Hematopoietic multipotent progenitor cell treated with erythropoietin and hydrocortisone succinate and interleukin-3 and kit ligand, for 17 days (in vitro differentiated cells): Measurements from ENCODE around the gene AGBL4.

ENCODE experiments used
- DNase-seq: peaks from one replicate; pipeline ENCODE4 v3.0.0-alpha.2; 2015; ENCODE audit warnings: low spot score

The AGBL4 gene

DNA sequence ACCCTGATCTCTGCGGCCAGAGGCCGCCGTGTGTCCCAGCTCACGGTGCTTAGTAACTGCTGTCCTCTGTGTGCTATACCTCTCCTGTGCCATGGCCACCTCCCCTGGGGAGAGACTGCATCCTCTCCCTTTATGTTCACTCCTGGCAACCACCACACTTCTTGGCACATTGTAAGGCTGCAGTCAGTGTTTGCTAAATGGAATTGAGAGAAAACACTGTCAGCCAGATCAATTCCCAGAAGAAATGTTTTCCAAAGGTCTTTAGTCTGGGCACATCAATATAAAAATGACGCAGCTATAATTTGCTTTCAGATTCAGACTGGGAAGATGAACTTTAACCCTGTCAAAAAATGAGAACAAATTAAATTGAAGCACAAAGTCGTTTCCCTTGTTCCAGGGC, 1343.9 kb downstream of the AGBL4 start:
- DNase-seq = no peak

DNA sequence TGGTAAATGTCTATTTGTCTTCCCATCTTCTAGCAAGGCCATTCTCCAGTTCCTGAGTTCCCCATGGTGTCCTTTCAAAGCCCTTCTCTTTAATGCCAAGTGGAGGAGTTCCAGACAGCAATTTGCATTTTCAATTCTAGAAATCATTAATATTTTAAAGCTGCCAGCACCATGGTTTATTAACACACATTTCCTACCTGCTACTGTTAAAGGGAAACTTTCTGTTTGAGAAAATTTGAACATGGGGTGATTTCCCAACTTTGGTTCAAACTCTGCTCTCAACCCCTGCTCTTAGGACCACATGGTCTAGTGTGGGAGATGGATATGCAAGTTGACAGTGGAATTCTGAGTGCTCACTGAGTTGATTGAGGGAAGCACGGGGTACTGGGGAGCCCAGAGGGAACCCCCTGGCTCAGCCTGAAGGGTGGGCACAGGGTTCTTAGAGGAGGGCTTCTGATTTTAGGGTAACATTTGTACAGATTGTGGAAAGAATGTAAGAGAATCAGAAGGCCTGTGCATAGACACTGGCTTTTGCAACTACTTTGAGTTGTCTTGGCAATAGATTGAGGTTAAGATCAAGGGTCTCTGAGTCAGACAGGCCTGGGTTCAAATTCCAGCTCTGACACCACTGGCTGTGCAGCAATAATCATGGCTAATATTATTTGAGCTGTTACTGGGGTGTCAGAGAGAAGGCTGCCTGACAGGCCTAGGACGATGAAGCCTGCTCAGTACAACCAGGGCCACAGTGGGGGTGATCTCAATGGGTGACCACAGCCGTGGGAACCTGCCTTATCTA, 1344.8 kb downstream of the AGBL4 start:
- no peak for DNase-seq

DNA sequence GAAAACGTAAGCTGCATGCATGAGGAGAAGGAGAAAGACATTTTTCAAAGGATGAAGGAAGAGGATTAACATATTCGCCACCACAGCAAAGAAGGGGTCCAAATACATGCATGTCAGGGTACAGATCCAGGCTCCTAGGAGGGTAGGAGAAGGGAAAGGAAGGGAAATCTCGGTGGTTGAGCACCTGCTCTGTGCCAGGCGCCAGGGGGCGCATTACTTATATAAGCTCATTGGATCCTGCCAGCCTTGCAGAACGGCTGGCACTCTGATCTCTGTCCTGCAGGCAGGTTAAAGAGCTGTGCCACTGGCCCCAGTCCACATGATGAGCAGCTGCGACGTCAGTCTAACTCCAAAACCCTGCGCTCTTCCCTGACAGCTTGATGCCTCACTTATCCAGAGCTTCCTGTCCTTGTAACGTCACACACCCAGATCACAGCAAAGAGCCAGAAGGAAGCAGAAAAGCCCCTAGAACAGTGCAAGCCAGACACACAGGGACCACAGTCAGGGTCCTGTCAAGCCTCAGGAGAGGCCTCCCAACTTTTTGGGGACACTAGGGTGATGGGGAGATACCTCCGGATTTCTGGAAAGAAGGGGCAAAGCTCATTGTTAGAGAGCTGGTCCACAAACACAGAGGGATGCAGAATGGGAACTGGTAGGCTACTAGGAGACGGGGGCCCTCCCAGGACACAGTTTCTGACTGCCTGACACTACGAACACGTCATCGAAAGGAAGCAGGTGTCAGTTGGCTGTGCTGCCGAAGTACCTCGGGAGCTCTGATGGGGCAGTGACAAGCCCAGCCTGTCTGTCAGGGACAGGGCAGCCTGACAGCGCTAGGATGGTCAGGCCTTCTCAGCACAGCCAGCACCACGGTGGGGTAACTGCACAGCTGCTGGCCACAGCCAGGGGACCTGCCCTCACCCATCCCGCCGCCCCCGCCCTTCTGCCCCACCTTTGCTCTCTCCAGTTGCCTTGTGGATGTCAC, 1346.2 kb downstream of the AGBL4 start:
- peak; percentile 17 for DNase-seq

DNA sequence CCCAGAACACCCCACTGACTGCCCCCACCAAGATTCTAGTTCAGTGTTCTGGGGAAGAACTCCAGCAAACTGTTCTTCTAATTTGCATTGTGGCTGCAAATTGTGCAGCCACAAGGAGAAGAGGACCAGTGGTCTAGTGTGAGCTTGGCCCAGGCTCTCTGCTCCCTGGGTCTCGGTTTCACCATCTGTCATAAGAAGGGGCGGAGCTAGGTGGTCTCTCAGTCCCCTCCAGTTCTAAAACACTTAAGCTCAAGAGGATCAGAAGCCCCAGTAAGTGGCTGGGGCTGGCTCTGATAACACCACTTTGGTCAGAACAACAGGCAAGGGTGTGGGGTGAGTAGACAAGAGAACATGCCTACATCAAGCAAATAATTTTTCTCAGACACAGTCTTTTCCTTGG, 1346.9 kb downstream of the AGBL4 start:
- no peak for DNase-seq

GRCh38 chr1:48676376-48676775, 1347.4 kb downstream of the AGBL4 start:
- no peak for DNase-seq

- DNase-seq = no peak
Measured at GRCh38 chr1:48675251-48675650, 1348.5 kb downstream of the AGBL4 start.

GRCh38 chr1:48674641-48675040, 1349.1 kb downstream of the AGBL4 start:
- DNase-seq = no peak

- no peak for DNase-seq
Measured at GRCh38 chr1:48673332-48674105, 1350.2 kb downstream of the AGBL4 start.

DNA sequence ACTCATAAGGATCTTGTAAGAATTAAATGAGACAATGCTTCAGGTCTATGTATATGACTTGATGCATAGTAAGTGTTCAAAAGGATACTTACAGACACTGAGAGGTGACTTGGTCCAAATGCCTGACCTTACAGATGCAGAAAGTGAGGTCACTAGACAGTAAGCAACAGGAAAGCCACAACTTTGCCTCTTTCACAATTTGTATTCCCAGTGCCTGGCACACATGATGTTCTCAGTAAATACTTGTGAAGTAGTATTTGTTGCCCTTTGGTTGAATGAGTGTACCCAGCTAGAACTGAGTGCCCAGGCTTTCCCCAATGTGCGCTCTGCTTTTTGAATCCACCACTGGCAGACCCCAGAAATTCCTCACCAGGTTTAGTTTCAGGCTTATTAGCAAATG, 1352.2 kb downstream of the AGBL4 start:
- no peak for DNase-seq

DNA sequence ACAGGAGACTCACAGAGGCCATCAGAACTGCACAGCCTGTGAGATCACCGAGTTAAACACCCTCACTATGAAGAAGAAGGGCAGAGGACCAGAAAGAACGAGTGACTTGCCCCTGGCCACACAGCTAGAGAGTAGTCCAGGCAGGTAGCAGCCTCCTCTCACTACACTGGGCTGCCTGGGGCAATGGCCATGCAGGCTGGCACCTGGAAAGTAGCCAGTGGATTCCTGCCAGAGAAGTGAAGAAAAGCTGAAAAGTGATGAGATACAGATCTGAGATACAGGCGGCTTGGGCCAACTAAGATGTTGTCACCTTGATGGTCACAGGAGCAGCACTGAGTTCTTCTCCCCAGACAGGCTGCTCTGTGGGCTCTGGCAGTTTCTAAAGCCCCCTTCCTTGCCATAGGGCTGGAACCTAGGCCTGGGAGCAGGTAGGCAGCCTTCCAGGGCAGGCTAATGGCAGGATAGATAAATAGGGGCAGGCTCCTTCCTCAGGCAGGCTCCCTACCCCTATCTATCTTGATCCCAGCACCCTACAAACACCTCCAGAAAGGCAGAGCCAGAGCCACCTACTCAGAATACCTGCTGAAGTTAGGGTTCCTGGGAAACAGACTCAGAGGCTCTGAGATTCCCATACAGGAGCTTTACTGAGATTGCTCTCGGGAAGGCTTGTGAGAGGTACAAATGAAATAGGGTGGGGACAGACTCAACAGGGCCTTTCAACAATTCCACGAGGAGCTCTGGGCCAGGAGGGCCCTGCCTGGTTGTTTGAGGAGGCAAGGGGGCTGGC, 1353.3 kb downstream of the AGBL4 start:
- no peak for DNase-seq

GRCh38 chr1:48668339-48668738, 1355.4 kb downstream of the AGBL4 start:
- DNase-seq = no peak

GRCh38 chr1:48667782-48668181, 1356.0 kb downstream of the AGBL4 start:
- DNase-seq = no peak

DNA sequence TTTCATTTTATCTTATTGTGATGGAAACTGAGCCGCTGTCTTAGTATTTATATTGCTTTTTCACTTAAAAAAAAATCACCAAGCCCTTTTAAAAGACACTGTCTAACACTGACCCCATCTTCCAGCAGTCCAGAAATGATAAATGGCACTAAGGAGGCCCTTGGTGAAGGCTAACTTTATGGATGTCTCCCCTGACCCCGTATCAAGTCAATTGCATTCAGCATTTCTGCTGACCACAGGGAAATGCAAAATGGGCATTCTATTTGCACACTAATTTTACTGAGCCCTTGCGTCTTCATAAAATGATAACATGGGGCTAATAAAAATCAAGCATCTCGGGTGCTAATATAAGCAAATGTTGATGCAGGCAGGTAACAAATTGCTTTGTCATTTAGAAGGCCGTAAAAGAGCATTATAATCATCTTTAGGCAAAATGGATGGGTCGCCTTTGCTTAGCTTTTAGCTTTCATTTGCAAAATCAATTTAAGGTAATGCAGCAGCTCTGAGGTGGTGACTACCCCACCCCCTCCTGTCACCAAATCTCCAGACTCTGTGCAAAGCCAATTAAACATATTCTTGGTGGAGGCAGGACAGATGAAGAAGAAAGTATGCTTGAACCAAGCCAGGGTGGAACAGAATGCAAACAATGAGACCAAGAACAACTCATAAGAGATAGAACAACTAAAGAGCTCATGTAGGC, 1357.9 kb downstream of the AGBL4 start:
- DNase-seq = no peak

GRCh38 chr1:48661726-48662463, 1361.9 kb downstream of the AGBL4 start:
- DNase-seq = no peak

DNA sequence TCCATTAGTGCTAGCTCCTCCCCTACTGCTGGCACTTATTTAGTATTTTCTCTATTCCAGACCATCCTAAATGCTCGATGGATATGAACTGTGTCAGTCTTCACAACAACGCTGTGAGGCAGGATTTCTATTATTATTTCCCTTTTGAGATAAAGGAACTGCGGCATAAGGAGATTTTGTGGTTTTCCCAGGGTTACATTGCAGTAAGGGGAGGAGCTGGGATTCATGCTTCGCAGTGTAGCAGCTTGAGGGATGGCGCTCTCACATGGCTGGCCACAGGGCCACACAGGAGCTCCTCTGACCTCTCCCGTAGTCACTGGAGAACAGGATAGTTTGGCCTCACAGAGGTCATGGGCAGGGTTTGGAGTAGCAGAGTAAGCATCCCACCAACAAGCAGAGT, 1364.0 kb downstream of the AGBL4 start:
- no peak for DNase-seq

DNA sequence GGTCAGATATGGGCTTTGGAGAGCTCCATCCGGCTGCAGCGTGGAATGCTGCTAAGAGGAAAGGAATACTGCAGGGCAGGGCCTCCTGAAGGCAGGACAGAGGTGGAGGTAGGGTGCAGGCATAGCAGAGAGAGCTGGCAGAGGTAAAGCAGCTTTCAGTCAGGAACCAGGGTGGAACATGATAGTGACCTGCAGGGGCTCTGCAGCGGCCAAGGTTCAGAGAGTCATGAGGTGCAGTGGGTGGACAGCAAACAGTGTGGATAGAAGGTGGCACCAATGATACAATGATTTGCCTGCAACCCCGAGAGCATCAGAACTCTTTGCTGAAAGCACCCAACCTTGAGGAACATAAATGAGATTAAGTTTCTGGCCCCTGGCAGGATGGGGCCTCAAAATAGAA, 1366.3 kb downstream of the AGBL4 start:
- no peak for DNase-seq

DNA sequence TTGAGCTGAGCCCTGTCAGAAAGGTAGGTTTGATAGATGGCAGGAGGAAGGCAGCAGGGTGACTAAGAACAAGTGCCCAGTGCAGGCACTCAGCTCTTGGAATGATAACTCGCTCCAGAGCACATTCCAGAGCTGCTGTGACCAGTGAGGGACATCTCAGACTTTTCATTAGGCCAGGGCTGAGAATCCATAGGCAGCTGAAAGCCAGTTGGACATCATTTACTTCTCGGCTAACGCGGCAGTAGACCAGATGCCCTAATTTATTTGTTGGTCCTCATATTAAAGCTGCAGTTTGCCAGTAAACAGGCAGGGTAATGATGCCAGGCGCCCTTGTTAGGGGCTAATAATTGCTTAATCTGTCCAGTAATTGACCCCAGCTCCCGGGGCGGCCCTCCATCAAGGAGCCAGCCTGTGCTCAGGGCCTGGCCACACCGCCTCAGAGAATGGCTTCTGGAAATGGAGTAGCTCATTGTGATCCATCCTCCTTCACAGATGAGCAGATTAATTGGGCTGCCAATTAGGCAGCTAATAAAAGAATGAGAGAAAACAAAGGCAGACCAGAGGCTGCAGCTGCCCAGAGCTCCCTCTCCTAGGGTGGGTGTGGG, 1369.0 kb downstream of the AGBL4 start:
- no peak for DNase-seq

GRCh38 chr1:48652334-48652733, 1371.4 kb downstream of the AGBL4 start:
- no peak for DNase-seq

DNA sequence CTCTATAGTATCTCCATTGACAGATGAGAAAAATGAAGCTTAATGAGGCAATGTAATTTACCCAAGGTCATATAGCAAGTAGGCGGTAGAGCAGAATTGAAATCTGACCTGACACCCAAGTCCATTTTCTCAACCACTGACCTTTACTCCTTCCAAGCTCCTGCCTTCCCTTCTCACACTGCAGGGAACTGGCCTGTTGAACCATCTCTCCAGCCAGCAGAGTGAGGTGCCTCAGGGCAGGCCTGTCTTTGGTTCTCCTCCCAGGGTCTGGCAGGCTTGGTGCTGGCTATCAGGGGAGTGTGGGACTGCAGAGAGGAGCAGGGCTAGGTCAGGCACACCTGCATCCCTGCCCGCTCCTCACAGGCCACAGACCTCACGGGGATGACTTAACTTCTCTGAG, 1373.9 kb downstream of the AGBL4 start:
- no peak for DNase-seq

- DNase-seq = no peak
Measured at GRCh38 chr1:48645883-48646282, 1377.9 kb downstream of the AGBL4 start.
